Testis (tissue), 2 donors: ENCODE results near the gene OXNAD1.

Experiments
- POLR2A ChIP-seq: fragments of 450-650 bp; IDR thresholded peaks from one replicate; pipeline ENCODE4 v1.6.1; 2017; ENCODE audit warnings: antibody characterized with exemption, mild to moderate bottlenecking, moderate library complexity
- TF ChIP-seq, protein P1 (sequence below), 3 experiments: fragments of 450-650 bp in 2 of 3; fragments of 200-600 bp in 1 of 3; sonication (generic) in 1 of 3; IDR thresholded peaks; one replicate each; pipeline ENCODE4 v1.5.1; 2016 to 2019; ENCODE audit warnings: antibody characterized with exemption in 3 of 3, mild to moderate bottlenecking in 2 of 3, moderate library complexity in 1 of 3

GRCh38 chr3:16337856-16338540, 73.0 kb downstream of the OXNAD1 start:
- TF ChIP-seq, protein P1, sequence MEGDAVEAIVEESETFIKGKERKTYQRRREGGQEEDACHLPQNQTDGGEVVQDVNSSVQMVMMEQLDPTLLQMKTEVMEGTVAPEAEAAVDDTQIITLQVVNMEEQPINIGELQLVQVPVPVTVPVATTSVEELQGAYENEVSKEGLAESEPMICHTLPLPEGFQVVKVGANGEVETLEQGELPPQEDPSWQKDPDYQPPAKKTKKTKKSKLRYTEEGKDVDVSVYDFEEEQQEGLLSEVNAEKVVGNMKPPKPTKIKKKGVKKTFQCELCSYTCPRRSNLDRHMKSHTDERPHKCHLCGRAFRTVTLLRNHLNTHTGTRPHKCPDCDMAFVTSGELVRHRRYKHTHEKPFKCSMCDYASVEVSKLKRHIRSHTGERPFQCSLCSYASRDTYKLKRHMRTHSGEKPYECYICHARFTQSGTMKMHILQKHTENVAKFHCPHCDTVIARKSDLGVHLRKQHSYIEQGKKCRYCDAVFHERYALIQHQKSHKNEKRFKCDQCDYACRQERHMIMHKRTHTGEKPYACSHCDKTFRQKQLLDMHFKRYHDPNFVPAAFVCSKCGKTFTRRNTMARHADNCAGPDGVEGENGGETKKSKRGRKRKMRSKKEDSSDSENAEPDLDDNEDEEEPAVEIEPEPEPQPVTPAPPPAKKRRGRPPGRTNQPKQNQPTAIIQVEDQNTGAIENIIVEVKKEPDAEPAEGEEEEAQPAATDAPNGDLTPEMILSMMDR (IDR thresholded peaks at IDR 0.05) = no peak
- no peak for TF ChIP-seq POLR2A
